Activated CD8-positive, alpha-beta T cell treated with anti-CD3 and anti-CD28 coated beads for 36 hours (primary cell): Measurements from ENCODE around the gene OPALIN. TPM values are rescaled to one million over a fixed set of nuclear protein-coding genes. Genes with fewer than 3 reads are reported as not detected.
"Not testable (repeated sequence)": the region's sequence is repeated elsewhere in the genome, so short reads cannot be mapped to it uniquely, and the experiment has no call there.

ENCODE experiments used
- ATAC-seq: fragments of 200-7000 bp; cut with Tn5 transposase; one replicate; pipeline ENCODE4 v1.10.0; 2021; ENCODE audit warnings: mild to moderate bottlenecking, moderate library complexity
- CTCF ChIA-PET: fragments of 350-600 bp; sonication (Branson Sonifier 250); formaldehyde crosslinking; loops from one replicate; lab custom pipeline; 2021; ENCODE audit warnings: antibody characterized with exemption; lab: Charles Lee
- POLR2A ChIA-PET: fragments of 350-600 bp; sonication (Branson Sonifier 250); formaldehyde crosslinking; loops from one replicate; lab custom pipeline; 2021; ENCODE audit warnings: antibody characterized with exemption; lab: Charles Lee
- DNase-seq: peaks from one replicate; pipeline ENCODE4 v3.0.0-alpha.2; 2020
- H3K27ac Mint-ChIP-seq: one replicate; pipeline ENCODE4 v1.8.0; 2021; ENCODE audit warnings: mild to moderate bottlenecking, mixed read lengths
- H3K27me3 Mint-ChIP-seq: one replicate; pipeline ENCODE4 v1.8.0; 2021; ENCODE audit warnings: mixed read lengths
- H3K36me3 Mint-ChIP-seq: one replicate; pipeline ENCODE4 v1.8.0; 2021; ENCODE audit warnings: low read depth, mixed read lengths
- H3K4me1 Mint-ChIP-seq: one replicate; pipeline ENCODE4 v1.8.0; 2021; ENCODE audit warnings: low read depth, mixed read lengths
- H3K4me3 Mint-ChIP-seq: one replicate; pipeline ENCODE4 v1.8.0; 2021; ENCODE audit warnings: mild to moderate bottlenecking, moderate library complexity, mixed read lengths
- H3K9me3 Mint-ChIP-seq: one replicate; pipeline ENCODE4 v1.8.0; 2021; ENCODE audit warnings: mixed read lengths
- intact Hi-C: fragments of 100-400 bp; cut with micrococcal nuclease; formaldehyde crosslinking; loops from one replicate; pipeline ENCODE4 v1.10.0; 2022
- total RNA-seq, 2 experiments: library from RNA; stranded (reverse); gene quantifications; one replicate each; pipeline ENCODE4 v1.2.3, GENCODE V29; 2021
- TF ChIP-seq, protein P1 (sequence below): fragments of 200-600 bp; IDR thresholded peaks from one replicate; pipeline ENCODE4 v1.8.0; 2022; ENCODE audit warnings: antibody characterized with exemption, mild to moderate bottlenecking

Gene OPALIN
- total RNA-seq, 2 experiments from 2014 or later: not detected

DNA sequence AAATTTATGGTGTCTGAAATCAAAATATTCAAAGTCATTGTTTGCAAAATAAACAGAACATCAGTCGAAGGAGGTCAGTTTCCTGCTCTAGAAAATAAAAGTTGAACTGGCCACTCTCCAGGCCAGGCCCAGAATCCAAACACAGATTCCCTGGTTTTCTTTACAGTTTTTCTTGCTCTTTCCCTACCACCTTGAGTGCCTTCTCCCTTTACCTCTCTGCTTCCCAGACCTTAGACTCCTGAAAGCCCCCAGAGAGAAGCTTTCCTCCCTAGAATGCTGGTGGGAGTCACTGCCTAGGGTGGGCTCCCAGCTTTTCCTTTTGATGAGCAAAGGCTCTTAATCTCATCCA is 48.5 kb downstream of the OPALIN start:
- ChIA-PET CTCF (interaction anchor here (1.7 kb wide), 1 partner anchor 29 kb away, joined by 5 read pairs; no protein-coding TSS in a partner anchor), POLR2A (no interaction called here)
- intact Hi-C loops: no loop called here
- Mint-ChIP-seq H3K27ac (no peak overlapping the region), H3K4me3 (no peak overlapping the region), H3K4me1 (peaks cover 9% of the 10 kb centered on the region), H3K9me3 (no peaks in the 10 kb centered on the region), H3K27me3 (peaks cover 6% of the 10 kb centered on the region), H3K36me3 (no peaks in the 10 kb centered on the region)
- DNase-seq (no peak), ATAC-seq (no peak)
- TF ChIP-seq, protein P1, sequence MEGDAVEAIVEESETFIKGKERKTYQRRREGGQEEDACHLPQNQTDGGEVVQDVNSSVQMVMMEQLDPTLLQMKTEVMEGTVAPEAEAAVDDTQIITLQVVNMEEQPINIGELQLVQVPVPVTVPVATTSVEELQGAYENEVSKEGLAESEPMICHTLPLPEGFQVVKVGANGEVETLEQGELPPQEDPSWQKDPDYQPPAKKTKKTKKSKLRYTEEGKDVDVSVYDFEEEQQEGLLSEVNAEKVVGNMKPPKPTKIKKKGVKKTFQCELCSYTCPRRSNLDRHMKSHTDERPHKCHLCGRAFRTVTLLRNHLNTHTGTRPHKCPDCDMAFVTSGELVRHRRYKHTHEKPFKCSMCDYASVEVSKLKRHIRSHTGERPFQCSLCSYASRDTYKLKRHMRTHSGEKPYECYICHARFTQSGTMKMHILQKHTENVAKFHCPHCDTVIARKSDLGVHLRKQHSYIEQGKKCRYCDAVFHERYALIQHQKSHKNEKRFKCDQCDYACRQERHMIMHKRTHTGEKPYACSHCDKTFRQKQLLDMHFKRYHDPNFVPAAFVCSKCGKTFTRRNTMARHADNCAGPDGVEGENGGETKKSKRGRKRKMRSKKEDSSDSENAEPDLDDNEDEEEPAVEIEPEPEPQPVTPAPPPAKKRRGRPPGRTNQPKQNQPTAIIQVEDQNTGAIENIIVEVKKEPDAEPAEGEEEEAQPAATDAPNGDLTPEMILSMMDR: no peak

GRCh38 chr10:96309628-96310320 is 49.0 kb downstream of the OPALIN start:
- intact Hi-C loops: no loop called here
- ChIA-PET CTCF (interaction anchor here (1.7 kb wide), 1 partner anchor 29 kb away, joined by 5 read pairs; no protein-coding TSS in a partner anchor), POLR2A (no interaction called here)
- H3K36me3 Mint-ChIP-seq: no peaks in the 10 kb centered on the region
- ATAC-seq: no peak
- TF ChIP-seq, protein P1: no peak
- H3K4me1 Mint-ChIP-seq: peaks cover 14% of the 10 kb centered on the region
- H3K4me3 Mint-ChIP-seq: no peak overlapping the region
- H3K27me3 Mint-ChIP-seq: peaks cover 6% of the 10 kb centered on the region
- no peaks in the 10 kb centered on the region for H3K9me3 Mint-ChIP-seq
- H3K27ac Mint-ChIP-seq: no peak overlapping the region
- no peak for DNase-seq

DNA sequence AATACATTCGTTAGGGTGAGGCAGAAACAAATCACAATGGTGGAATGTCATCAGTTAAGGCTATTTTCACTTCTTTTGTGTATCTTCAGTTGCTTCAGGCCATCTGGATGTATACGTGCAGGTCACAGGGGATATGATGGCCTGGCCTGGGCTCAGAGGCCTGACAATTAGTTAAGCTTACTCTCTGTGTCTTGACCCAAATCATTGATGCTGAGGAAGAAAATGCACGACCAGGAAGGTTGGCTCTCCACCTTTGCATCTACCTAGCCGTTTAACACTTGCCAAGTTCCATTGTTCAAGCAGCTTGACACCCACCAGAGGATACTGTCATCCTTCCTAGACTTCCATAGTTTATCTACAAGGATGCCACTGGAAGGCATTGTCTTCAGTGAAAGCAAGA is 49.9 kb downstream of the OPALIN start:
- CTCF ChIA-PET: interaction anchor here (1.4 to 4.2 kb wide), 4 partner anchors 9 to 292 kb away, joined by 4 to 22 read pairs (median 4); no protein-coding TSS in a partner anchor
- intact Hi-C loops, POLR2A ChIA-PET, H3K9me3 Mint-ChIP-seq, H3K27me3 Mint-ChIP-seq, H3K4me3 Mint-ChIP-seq, H3K36me3 Mint-ChIP-seq, DNase-seq, H3K27ac Mint-ChIP-seq, ATAC-seq: not testable (repeated sequence)
- H3K4me1 Mint-ChIP-seq: peaks cover 21% of the 10 kb centered on the region

GRCh38 chr10:96306516-96306915 is 52.3 kb downstream of the OPALIN start:
- DNase-seq (peak; percentile 19), ATAC-seq (peak; percentile 24)
- Mint-ChIP-seq H3K27ac (no peak overlapping the region), H3K9me3 (no peaks in the 10 kb centered on the region), H3K4me1 (peaks cover 22% of the 10 kb centered on the region), H3K27me3 (peaks cover 6% of the 10 kb centered on the region), H3K4me3 (no peak overlapping the region), H3K36me3 (no peaks in the 10 kb centered on the region)
- TF ChIP-seq, protein P1: no peak
- intact Hi-C loops: no loop called here
- CTCF ChIA-PET: interaction anchor here (3.0 to 4.2 kb wide), 2 partner anchors 12 to 77 kb away, joined by 11 to 22 read pairs; no protein-coding TSS in a partner anchor
- POLR2A ChIA-PET: no interaction called here

DNA sequence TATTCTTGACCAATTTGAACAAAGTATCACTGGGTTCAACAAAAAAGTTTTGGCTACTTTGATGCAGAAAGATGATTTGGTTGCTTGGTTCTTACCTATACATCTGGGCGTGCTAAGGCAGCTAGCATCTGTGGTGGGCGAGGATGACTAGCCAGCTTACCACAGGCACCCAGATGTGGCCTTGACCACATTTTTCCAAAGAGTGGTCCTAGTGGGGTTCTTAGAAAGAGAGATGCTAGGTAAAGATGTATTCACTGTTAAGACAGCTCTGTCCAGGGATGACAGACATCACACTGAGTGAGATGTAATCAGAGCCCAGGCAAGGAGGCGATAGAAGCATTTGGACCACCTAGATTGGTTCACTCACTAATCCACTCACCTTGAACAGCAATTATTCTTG is 53.8 kb downstream of the OPALIN start:
- TF ChIP-seq, protein P1: no peak
- no peak overlapping the region for H3K27ac Mint-ChIP-seq
- intact Hi-C loops: no loop called here
- ATAC-seq (peak; percentile 56), DNase-seq (peak; percentile 56)
- no peaks in the 10 kb centered on the region for H3K36me3 Mint-ChIP-seq
- H3K4me1 Mint-ChIP-seq: peaks cover 35% of the 10 kb centered on the region
- H3K27me3 Mint-ChIP-seq: peaks cover 6% of the 10 kb centered on the region
- H3K9me3 Mint-ChIP-seq: no peaks in the 10 kb centered on the region
- H3K4me3 Mint-ChIP-seq: no peak overlapping the region
- CTCF ChIA-PET: interaction anchor here (1.7 to 4.2 kb wide), 3 partner anchors 11 to 76 kb away, joined by 4 to 22 read pairs (median 11); no protein-coding TSS in a partner anchor
- POLR2A ChIA-PET: no interaction called here
